Astrocyte (in vitro differentiated cells and primary cell): ENCODE results near the gene RGL1. TPM values are rescaled to one million over a fixed set of nuclear protein-coding genes. Genes with fewer than 3 reads are reported as not detected.

Source experiments
- DNase-seq: peaks from one replicate; pipeline ENCODE4 v3.0.0-alpha.2; 2010; ENCODE audit warnings: low read depth
- FAIRE-seq: peaks from 2 replicates; lab custom pipeline; 2011; peaks lifted over from hg19 to GRCh38; lab: Jason Lieb, UNC
- H2AFZ ChIP-seq: 2 replicates; pipeline ENCODE4 v1.6.0; 2012; ENCODE audit warnings: low read depth, low read length, inconsistent platforms
- H3K27ac ChIP-seq: 2 replicates; pipeline ENCODE4 v1.5.1; 2011; ENCODE audit warnings: low read depth, low read length, inconsistent platforms
- H3K27me3 ChIP-seq: 2 replicates; pipeline ENCODE4 v1.6.0; 2011; ENCODE audit warnings: low read length, inconsistent platforms; ENCODE audit not compliant: insufficient read depth
- H3K36me3 ChIP-seq: 2 replicates; pipeline ENCODE4 v1.5.1; 2011; ENCODE audit warnings: low read length, inconsistent platforms; ENCODE audit not compliant: insufficient read depth
- H3K4me1 ChIP-seq: 2 replicates; pipeline ENCODE4 v1.5.1; 2011; ENCODE audit warnings: low read length, inconsistent platforms; ENCODE audit not compliant: insufficient read depth
- H3K4me2 ChIP-seq: 2 replicates; pipeline ENCODE4 v1.6.0; 2012; ENCODE audit warnings: low read length, inconsistent platforms
- H3K4me3 ChIP-seq: 2 replicates; pipeline ENCODE4 v1.5.1; 2011; ENCODE audit warnings: low read depth, mild to moderate bottlenecking, low read length, inconsistent platforms; ENCODE audit not compliant: insufficient read depth
- H3K79me2 ChIP-seq: 2 replicates; pipeline ENCODE4 v1.6.0; 2012; ENCODE audit warnings: mild to moderate bottlenecking, low read length, inconsistent platforms; ENCODE audit not compliant: insufficient read depth
- H3K9ac ChIP-seq: 2 replicates; pipeline ENCODE4 v1.6.0; 2012; ENCODE audit warnings: mild to moderate bottlenecking, low read length, inconsistent platforms
- H3K9me3 ChIP-seq: 2 replicates; pipeline ENCODE4 v1.5.1; 2012; ENCODE audit warnings: low read depth, mild to moderate bottlenecking, low read length, inconsistent platforms; ENCODE audit not compliant: insufficient read depth
- H4K20me1 ChIP-seq: 2 replicates; pipeline ENCODE4 v1.6.0; 2012; ENCODE audit warnings: low read length, inconsistent platforms; ENCODE audit not compliant: insufficient read depth
- H3K27ac Mint-ChIP-seq: one replicate; pipeline ENCODE4 v1.8.0; 2021; ENCODE audit warnings: mild to moderate bottlenecking, mixed read lengths; ENCODE audit not compliant: unreplicated experiment
- H3K27me3 Mint-ChIP-seq: one replicate; pipeline ENCODE4 v1.8.0; 2021; ENCODE audit warnings: low read depth, mixed read lengths; ENCODE audit not compliant: unreplicated experiment
- H3K36me3 Mint-ChIP-seq: one replicate; pipeline ENCODE4 v1.8.0; 2021; ENCODE audit warnings: low read depth, mixed read lengths; ENCODE audit not compliant: unreplicated experiment
- H3K4me1 Mint-ChIP-seq: one replicate; pipeline ENCODE4 v1.8.0; 2021; ENCODE audit warnings: low read depth, mixed read lengths; ENCODE audit not compliant: unreplicated experiment
- H3K4me3 Mint-ChIP-seq: one replicate; pipeline ENCODE4 v1.8.0; 2021; ENCODE audit warnings: mild to moderate bottlenecking, moderate library complexity, mixed read lengths; ENCODE audit not compliant: unreplicated experiment
- H3K9me3 Mint-ChIP-seq: one replicate; pipeline ENCODE4 v1.8.0; 2021; ENCODE audit warnings: mild to moderate bottlenecking, mixed read lengths; ENCODE audit not compliant: unreplicated experiment
- CTCF ChIP-seq: IDR thresholded peaks from 2 replicates; pipeline ENCODE4 v1.5.1; 2011; ENCODE audit warnings: low read depth, mild to moderate bottlenecking, inconsistent platforms, low read length, moderate library complexity; ENCODE audit not compliant: insufficient read depth
- EZH2 ChIP-seq: IDR thresholded peaks from 2 replicates; pipeline ENCODE4 v1.6.1; 2012; ENCODE audit warnings: mild to moderate bottlenecking, low read length, inconsistent platforms; ENCODE audit not compliant: insufficient read depth
- total RNA-seq: library from RNA; stranded (reverse); gene quantifications from 2 replicates; pipeline ENCODE4 v1.2.1, GENCODE V29; 2021

The RGL1 gene
- total RNA-seq, 1 donor from 2014 or later: 10.1 TPM

- Mint-ChIP-seq H3K27ac (no peak overlapping the region), H3K9me3 (no peaks in the 10 kb centered on the region), H3K4me3 (no peak overlapping the region), H3K36me3 (peaks cover 5% of the 10 kb centered on the region), H3K27me3 (no peaks in the 10 kb centered on the region), H3K4me1 (peaks cover 60% of the 10 kb centered on the region)
- no peak for DNase-seq
- H3K4me1 ChIP-seq: peaks cover 47% of the 10 kb centered on the region
- peaks cover 11% of the 10 kb centered on the region for H3K79me2 ChIP-seq
- TF ChIP-seq EZH2 (no peak), CTCF (no peak)
- no peak overlapping the region for H3K9ac ChIP-seq
- no peak overlapping the region for H3K27ac ChIP-seq
- peaks cover 12% of the 10 kb centered on the region for H4K20me1 ChIP-seq
- FAIRE-seq: no peak
- H2AFZ ChIP-seq: no peak overlapping the region
- no peak overlapping the region for H3K4me3 ChIP-seq
- no peaks in the 10 kb centered on the region for H3K27me3 ChIP-seq
- H3K9me3 ChIP-seq: no peaks in the 10 kb centered on the region
- H3K4me2 ChIP-seq: no peak overlapping the region
- H3K36me3 ChIP-seq: no peaks in the 10 kb centered on the region
Observed at GRCh38 chr1:183810756-183811544, 6.0 kb downstream of the RGL1 start.

- H2AFZ ChIP-seq: no peak overlapping the region
- DNase-seq (no peak), FAIRE-seq (no peak)
- Mint-ChIP-seq H3K4me3 (no peak overlapping the region), H3K27ac (peak overlapping the region; percentile 50), H3K9me3 (no peaks in the 10 kb centered on the region), H3K36me3 (peaks cover 5% of the 10 kb centered on the region), H3K27me3 (no peaks in the 10 kb centered on the region), H3K4me1 (peaks cover 58% of the 10 kb centered on the region)
- peaks cover 9% of the 10 kb centered on the region for H4K20me1 ChIP-seq
- TF ChIP-seq EZH2 (no peak), CTCF (no peak)
- H3K36me3 ChIP-seq: no peaks in the 10 kb centered on the region
- H3K9ac ChIP-seq: no peak overlapping the region
- H3K27me3 ChIP-seq: no peaks in the 10 kb centered on the region
- no peaks in the 10 kb centered on the region for H3K9me3 ChIP-seq
- peaks cover 35% of the 10 kb centered on the region for H3K4me1 ChIP-seq
- peak overlapping the region; percentile 78 for H3K4me2 ChIP-seq
- peaks cover 7% of the 10 kb centered on the region for H3K79me2 ChIP-seq
- no peak overlapping the region for H3K4me3 ChIP-seq
- H3K27ac ChIP-seq: no peak overlapping the region
Observed at GRCh38 chr1:183812128-183812527, 7.2 kb downstream of the RGL1 start.
